GM23338 (cell line): ENCODE measurements around the gene LRRC10. TPM values are rescaled to one million over a fixed set of nuclear protein-coding genes. Genes with fewer than 3 reads are reported as not detected.

Experiments
- ATAC-seq: fragments of 200-7000 bp; cut with Tn5 transposase; 3 replicates; pipeline ENCODE4 v1.9.1; 2020
- DNase-seq: peaks from one replicate; pipeline ENCODE4 v3.0.0-alpha.2; 2015; ENCODE audit warnings: low spot score
- H2AFZ ChIP-seq: fragments of 200-600 bp; sonication (generic); 2 replicates; pipeline ENCODE4 v1.8.0; 2016; ENCODE audit warnings: antibody characterized with exemption, mild to moderate bottlenecking, moderate library complexity
- H3F3A ChIP-seq: fragments of 200-600 bp; sonication (generic); replicated peaks from 2 replicates; pipeline ENCODE4 v1.8.0; 2017; ENCODE audit warnings: antibody characterized with exemption, mixed run types, low read depth
- H3K27ac ChIP-seq: fragments of 200-600 bp; sonication (generic); 2 replicates; pipeline ENCODE4 v1.6.1; 2016; ENCODE audit warnings: low read depth
- H3K27me3 ChIP-seq: fragments of 200-600 bp; sonication (generic); 2 replicates; pipeline ENCODE4 v1.8.0; 2016; ENCODE audit warnings: mild to moderate bottlenecking, mixed run types, moderate library complexity; ENCODE audit not compliant: insufficient read depth
- H3K36me3 ChIP-seq: fragments of 200-600 bp; sonication (generic); 2 replicates; pipeline ENCODE4 v1.8.0; 2016; ENCODE audit warnings: mild to moderate bottlenecking; ENCODE audit not compliant: insufficient read depth
- H3K4me1 ChIP-seq: fragments of 200-600 bp; sonication (generic); 2 replicates; pipeline ENCODE4 v1.8.0; 2016; ENCODE audit warnings: mild to moderate bottlenecking, moderate library complexity; ENCODE audit not compliant: insufficient read depth
- H3K4me2 ChIP-seq: fragments of 200-600 bp; sonication (generic); 2 replicates; pipeline ENCODE4 v1.7.1; 2017; ENCODE audit warnings: mixed run types
- H3K4me3 ChIP-seq: fragments of 200-600 bp; sonication (generic); 2 replicates; pipeline ENCODE4 v1.6.1; 2016; ENCODE audit warnings: mixed run types
- H3K79me2 ChIP-seq: fragments of 200-600 bp; sonication (generic); replicated peaks from 2 replicates; pipeline ENCODE4 v1.8.0; 2017; ENCODE audit warnings: mild to moderate bottlenecking; ENCODE audit not compliant: insufficient read depth
- H3K9me2 ChIP-seq: fragments of 200-600 bp; sonication (generic); 2 replicates; pipeline ENCODE4 v1.8.0; 2017; ENCODE audit not compliant: insufficient read depth
- H4K20me1 ChIP-seq: fragments of 200-600 bp; sonication (generic); replicated peaks from 2 replicates; pipeline ENCODE4 v1.8.0; 2017; ENCODE audit warnings: mild to moderate bottlenecking; ENCODE audit not compliant: insufficient read depth
- H3K27ac Mint-ChIP-seq: 2 replicates; pipeline ENCODE4 v1.8.0; 2020; ENCODE audit warnings: inconsistent platforms, mild to moderate bottlenecking, moderate library complexity, mixed read lengths
- H3K27me3 Mint-ChIP-seq: 3 replicates; pipeline ENCODE4 v1.8.0; 2022; ENCODE audit warnings: low read depth, mild to moderate bottlenecking, moderate library complexity, mixed read lengths, inconsistent platforms; ENCODE audit not compliant: insufficient read depth, poor library complexity
- H3K36me3 Mint-ChIP-seq: 3 replicates; pipeline ENCODE4 v1.8.0; 2021; ENCODE audit warnings: low read depth, mild to moderate bottlenecking, inconsistent platforms, moderate library complexity, mixed read lengths
- H3K4me1 Mint-ChIP-seq: 3 replicates; pipeline ENCODE4 v1.8.0; 2020; ENCODE audit warnings: mild to moderate bottlenecking, inconsistent platforms, mixed read lengths
- H3K4me3 Mint-ChIP-seq: 3 replicates; pipeline ENCODE4 v1.8.0; 2021; ENCODE audit warnings: moderate library complexity, mild to moderate bottlenecking, inconsistent platforms, mixed read lengths
- H3K9me3 Mint-ChIP-seq: 3 replicates; pipeline ENCODE4 v1.8.0; 2020; ENCODE audit warnings: moderate library complexity, mild to moderate bottlenecking, inconsistent platforms, mixed read lengths
- CREB1 ChIP-seq: fragments of 250-450 bp; sonication (Bioruptor Pico); IDR thresholded peaks from 2 replicates; pipeline ENCODE4 v1.5.0; 2020; ENCODE audit warnings: low read depth, mild to moderate bottlenecking, moderate library complexity
- CTCF ChIP-seq, 2 experiments: fragments of 200-600 bp in 1 of 2; sonication (generic) in 1 of 2; conservative IDR thresholded peaks; 2 replicates each; pipeline versions ENCODE4 v1.5.1 to v1.6.1; 2016 to 2017; ENCODE audit warnings: antibody characterized with exemption in 2 of 2, low read depth in 2 of 2, mild to moderate bottlenecking in 2 of 2, moderate library complexity in 1 of 2
- ETS1 ChIP-seq: IDR thresholded peaks from 2 replicates; pipeline ENCODE4 v1.6.1; 2016; ENCODE audit warnings: antibody characterized with exemption
- EZH2 ChIP-seq: fragments of 200-600 bp; sonication (generic); IDR thresholded peaks from one replicate; pipeline ENCODE4 v1.8.0; 2017; ENCODE audit warnings: antibody characterized with exemption, mild to moderate bottlenecking, low read depth; ENCODE audit not compliant: unreplicated experiment
- EZH2phosphoT487 ChIP-seq: fragments of 200-600 bp; sonication (generic); IDR thresholded peaks from one replicate; pipeline ENCODE4 v1.8.1; 2018; ENCODE audit warnings: antibody characterized with exemption; ENCODE audit not compliant: unreplicated experiment
- JUNB ChIP-seq: IDR thresholded peaks from one replicate; pipeline ENCODE4 v1.6.1; 2016; ENCODE audit warnings: antibody characterized with exemption; ENCODE audit not compliant: unreplicated experiment
- NANOG ChIP-seq: IDR thresholded peaks from 2 replicates; pipeline ENCODE4 v1.6.1; 2016; ENCODE audit warnings: antibody characterized with exemption, borderline replicate concordance
- POLR2AphosphoS5 ChIP-seq: IDR thresholded peaks from 2 replicates; pipeline ENCODE4 v1.6.1; 2016; ENCODE audit warnings: antibody characterized with exemption, low read depth
- REST ChIP-seq: IDR thresholded peaks from one replicate; pipeline ENCODE4 v1.6.1; 2018; ENCODE audit warnings: antibody characterized with exemption; ENCODE audit not compliant: unreplicated experiment
- STAT1 ChIP-seq: IDR thresholded peaks from one replicate; pipeline ENCODE4 v1.6.1; 2016; ENCODE audit warnings: antibody characterized with exemption; ENCODE audit not compliant: unreplicated experiment
- ZNF114 ChIP-seq: fragments of 250-450 bp; sonication (Bioruptor Pico); IDR thresholded peaks from 2 replicates; pipeline ENCODE4 v1.5.0; 2020; ENCODE audit warnings: mild to moderate bottlenecking, moderate library complexity
- ZNF331 ChIP-seq: fragments of 250-450 bp; sonication (Bioruptor Pico); IDR thresholded peaks from 2 replicates; pipeline ENCODE4 v1.5.0; 2020; ENCODE audit warnings: low read depth, mild to moderate bottlenecking, moderate library complexity
- ZNF462 ChIP-seq: fragments of 250-450 bp; sonication (Bioruptor Pico); IDR thresholded peaks from 2 replicates; pipeline ENCODE4 v1.5.0; 2020; ENCODE audit warnings: mild to moderate bottlenecking, moderate library complexity
- polyA plus RNA-seq: library from polyadenylated mRNA; unstranded; fragments of >200 nt; fragmentation: Nextera tagmentation; extraction: Ambion mirVana; gene quantifications from 2 replicates; pipeline ENCODE4 v1.2.1, GENCODE V29; 2016
- total RNA-seq: library from RNA; depleted of rRNA; stranded (reverse); fragments of >200 nt; shearing (Covaris generic); gene quantifications from 2 replicates; pipeline ENCODE4 v1.2.3, GENCODE V29; 2014

Gene LRRC10
- total and polyA plus RNA-seq, 2 experiments from 2014 or later, result not detected

- no peak for TF ChIP-seq ZNF114 (CRISPR knock-in tag)
- TF ChIP-seq EZH2, result no peak
- TF ChIP-seq CREB1 (CRISPR knock-in tag), result no peak
- TF ChIP-seq STAT1, result no peak
- TF ChIP-seq REST, result no peak
- no peak for TF ChIP-seq ZNF462 (CRISPR knock-in tag)
- no peak for TF ChIP-seq POLR2AphosphoS5
- TF ChIP-seq ETS1, result no peak
- TF ChIP-seq EZH2phosphoT487, result no peak
- no peak for TF ChIP-seq NANOG
- no peak for TF ChIP-seq CTCF (conservative IDR thresholded peaks at IDR 0.05; ENCODE audit: low read depth in 2 of 2)
- TF ChIP-seq ZNF331, result no peak
- TF ChIP-seq JUNB, result no peak
- no peaks in the 10 kb centered on the region for H3K27me3 Mint-ChIP-seq
- no peak overlapping the region for H3K4me2 ChIP-seq
- H3F3A ChIP-seq, result peaks cover 5% of the 10 kb centered on the region; the same call in 1 of the 2 replicates
- no peaks in the 10 kb centered on the region for H3K9me2 ChIP-seq
- no peak overlapping the region for H3K4me3 Mint-ChIP-seq
- H3K4me1 ChIP-seq, result no peaks in the 10 kb centered on the region
- H3K4me1 Mint-ChIP-seq, result peaks cover 2% of the 10 kb centered on the region; the same call in 2 of the 3 replicates
- peaks cover 13% of the 10 kb centered on the region; the same call in 1 of the 2 replicates for H3K36me3 ChIP-seq
- H3K4me3 ChIP-seq, result no peak overlapping the region
- H3K9me3 Mint-ChIP-seq, result no peaks in the 10 kb centered on the region
- H2AFZ ChIP-seq, result no peak overlapping the region
- no peak overlapping the region for H3K27ac Mint-ChIP-seq
- peaks cover 22% of the 10 kb centered on the region for H3K36me3 Mint-ChIP-seq
- H4K20me1 ChIP-seq, result no peaks in the 10 kb centered on the region; the same call in 1 of the 2 replicates
- DNase-seq, result no peak
- no peaks in the 10 kb centered on the region for H3K27me3 ChIP-seq
- ATAC-seq, result no peak
- 0 out of 2 replicates have a peak overlapping the region, but pooled peaks have one; percentile 57 for H3K27ac ChIP-seq
- no peaks in the 10 kb centered on the region for H3K79me2 ChIP-seq
Measured at GRCh38 chr12:69569236-69569635, 41.5 kb downstream of the LRRC10 start.
